IMR-90 (cell line): ENCODE measurements around the gene NCOR1. TPM values are rescaled to one million over a fixed set of nuclear protein-coding genes. Genes with fewer than 3 reads are reported as not detected.

ENCODE experiments used
- ATAC-seq: fragments of 200-7000 bp; cut with Tn5 transposase; 2 replicates; pipeline ENCODE4 v1.9.1; 2020; ENCODE audit warnings: low read depth, mild to moderate bottlenecking, moderate library complexity
- BruUV-seq: library from RNA; stranded (reverse); fragments of 400-500 nt; replicated peaks from 2 replicates; lab custom pipeline; 2021; lab: Mats Ljungman, UMichigan
- CTCF ChIA-PET: fragments of 300-600 bp; formaldehyde crosslinking; extraction: SDS; loops from one replicate; lab custom pipeline; 2021; ENCODE audit warnings: antibody characterized with exemption; lab: Yijun Ruan, JAX
- POLR2A ChIA-PET: fragments of 300-600 bp; sonication (Branson Sonifier 250); formaldehyde crosslinking; loops from one replicate; lab custom pipeline; 2022; ENCODE audit warnings: antibody characterized with exemption; ENCODE audit not compliant: unreplicated experiment; lab: Charles Lee
- DNase-seq: peaks from one replicate; pipeline ENCODE4 v3.0.0; 2013
- H2AFZ ChIP-seq: replicated peaks from 2 replicates; pipeline ENCODE3; 2013; ENCODE audit warnings: low read length, mild to moderate bottlenecking; ENCODE audit not compliant: poor library complexity
- H2AK5ac ChIP-seq: 2 replicates; pipeline ENCODE4 v1.6.1; 2013; ENCODE audit warnings: low read depth, low read length, inconsistent platforms
- H2AK9ac ChIP-seq: replicated peaks from 2 replicates; pipeline ENCODE3; 2013; ENCODE audit warnings: mild to moderate bottlenecking, low read depth, low read length, moderate library complexity; ENCODE audit not compliant: poor library complexity
- H2BK120ac ChIP-seq: 2 replicates; pipeline ENCODE4 v1.6.1; 2013; ENCODE audit warnings: low read depth, low read length, inconsistent platforms
- H2BK15ac ChIP-seq: 3 replicates; pipeline ENCODE4 v1.6.1; 2013; ENCODE audit warnings: low read depth, low read length, inconsistent platforms
- H2BK20ac ChIP-seq: 2 replicates; pipeline ENCODE4 v1.6.1; 2013; ENCODE audit warnings: low read depth, mild to moderate bottlenecking, inconsistent platforms, low read length, moderate library complexity
- H2BK5ac ChIP-seq: 2 replicates; pipeline ENCODE4 v1.6.1; 2013; ENCODE audit warnings: mild to moderate bottlenecking, low read depth, low read length, inconsistent platforms; ENCODE audit not compliant: poor library complexity, severe bottlenecking
- H3K14ac ChIP-seq: replicated peaks from 2 replicates; pipeline ENCODE4 v1.6.1; 2013; ENCODE audit warnings: low read depth, low read length, inconsistent platforms
- H3K18ac ChIP-seq: 2 replicates; pipeline ENCODE4 v1.6.1; 2013; ENCODE audit warnings: low read depth, low read length, control low read depth
- H3K23ac ChIP-seq: 2 replicates; pipeline ENCODE4 v1.6.1; 2013; ENCODE audit warnings: low read depth, low read length, inconsistent platforms
- H3K27ac ChIP-seq: 2 replicates; pipeline ENCODE4 v1.5.1; 2013; ENCODE audit warnings: mild to moderate bottlenecking, control low read depth, low read length; ENCODE audit not compliant: insufficient read depth
- H3K27me3 ChIP-seq: 2 replicates; pipeline ENCODE4 v1.6.1; 2013; ENCODE audit warnings: low read length; ENCODE audit not compliant: control insufficient read depth, insufficient read depth
- H3K36me3 ChIP-seq: 2 replicates; pipeline ENCODE4 v1.6.1; 2013; ENCODE audit warnings: low read length, mixed read lengths; ENCODE audit not compliant: control insufficient read depth, insufficient read depth
- H3K4ac ChIP-seq: 2 replicates; pipeline ENCODE4 v1.6.1; 2013; ENCODE audit warnings: low read depth, low read length, inconsistent platforms
- H3K4me1 ChIP-seq: 2 replicates; pipeline ENCODE4 v1.6.1; 2013; ENCODE audit warnings: low read length, mixed read lengths; ENCODE audit not compliant: control insufficient read depth, insufficient read depth
- H3K4me2 ChIP-seq: 2 replicates; pipeline ENCODE4 v1.6.1; 2013; ENCODE audit warnings: low read depth, mild to moderate bottlenecking, control low read depth, low read length, moderate library complexity
- H3K4me3 ChIP-seq: 2 replicates; pipeline ENCODE4 v1.5.1; 2013; ENCODE audit warnings: low read depth, mild to moderate bottlenecking, control low read depth, low read length, moderate library complexity; ENCODE audit not compliant: insufficient read depth
- H3K56ac ChIP-seq: 2 replicates; pipeline ENCODE4 v1.6.1; 2013; ENCODE audit warnings: low read length, inconsistent platforms; ENCODE audit not compliant: insufficient read depth; ENCODE audit errors: extremely low read depth
- H3K79me1 ChIP-seq, 2 experiments: 2 replicates each; pipeline ENCODE4 v1.6.1; 2013; ENCODE audit warnings: low read length in 2 of 2, inconsistent platforms in 1 of 2, low read depth in 1 of 2
- H3K9ac ChIP-seq: 2 replicates; pipeline ENCODE4 v1.6.1; 2013; ENCODE audit warnings: low read depth, low read length, control low read depth
- H3K9me1 ChIP-seq: 2 replicates; pipeline ENCODE4 v1.6.1; 2013; ENCODE audit warnings: low read length, inconsistent platforms; ENCODE audit not compliant: insufficient read depth
- H3K9me3 ChIP-seq: 2 replicates; pipeline ENCODE4 v1.6.1; 2013; ENCODE audit warnings: low read length; ENCODE audit not compliant: control insufficient read depth, insufficient read depth
- H4K20me1 ChIP-seq: 2 replicates; pipeline ENCODE4 v1.6.1; 2013; ENCODE audit warnings: low read length, inconsistent platforms; ENCODE audit not compliant: insufficient read depth
- H4K5ac ChIP-seq: 2 replicates; pipeline ENCODE4 v1.6.1; 2013; ENCODE audit warnings: mild to moderate bottlenecking, low read depth, low read length, control low read depth
- H4K8ac ChIP-seq, 2 experiments: 2 replicates each; pipeline ENCODE4 v1.6.1; 2013; ENCODE audit warnings: low read depth in 2 of 2, low read length in 2 of 2, control low read depth in 1 of 2, inconsistent platforms in 1 of 2
- H4K91ac ChIP-seq: 2 replicates; pipeline ENCODE4 v1.6.1; 2013; ENCODE audit warnings: low read depth, low read length, inconsistent platforms; ENCODE audit not compliant: insufficient read depth
- BHLHE40 ChIP-seq: fragments of 150-350 bp; IDR thresholded peaks from 2 replicates; pipeline ENCODE4 v1.6.1; 2016; ENCODE audit warnings: mild to moderate bottlenecking, low read depth, low read length
- CEBPB ChIP-seq: IDR thresholded peaks from 2 replicates; pipeline ENCODE4 v1.6.1; 2012; ENCODE audit warnings: low read depth, low read length, improper control_type of control experiment
- CHD1 ChIP-seq: IDR thresholded peaks from 2 replicates; pipeline ENCODE4 v1.6.1; 2012; ENCODE audit warnings: low read depth, low read length, improper control_type of control experiment
- CTCF ChIP-seq: conservative IDR thresholded peaks from 2 replicates; pipeline ENCODE4 v1.5.1; 2012; ENCODE audit warnings: mild to moderate bottlenecking, low read depth, low read length, improper control_type of control experiment
- FOS ChIP-seq: fragments of 150-350 bp; IDR thresholded peaks from 2 replicates; pipeline ENCODE4 v1.6.1; 2016; ENCODE audit warnings: low read depth, low read length
- MAFK ChIP-seq: IDR thresholded peaks from 2 replicates; pipeline ENCODE4 v1.6.1; 2012; ENCODE audit warnings: low read depth, low read length, improper control_type of control experiment
- MAZ ChIP-seq: IDR thresholded peaks from 2 replicates; pipeline ENCODE4 v1.6.1; 2012; ENCODE audit warnings: low read depth, mild to moderate bottlenecking, low read length, improper control_type of control experiment, moderate library complexity, borderline replicate concordance
- MXI1 ChIP-seq: IDR thresholded peaks from 2 replicates; pipeline ENCODE4 v1.6.1; 2012; ENCODE audit warnings: low read depth, mild to moderate bottlenecking, low read length, moderate library complexity, borderline replicate concordance
- POLR2A ChIP-seq: IDR thresholded peaks from 2 replicates; pipeline ENCODE4 v1.6.1; 2012; ENCODE audit warnings: mild to moderate bottlenecking, low read depth, low read length
- RAD21 ChIP-seq: IDR thresholded peaks from 2 replicates; pipeline ENCODE4 v1.6.1; 2012; ENCODE audit warnings: low read length, improper control_type of control experiment
- RCOR1 ChIP-seq: IDR thresholded peaks from 2 replicates; pipeline ENCODE4 v1.6.1; 2012; ENCODE audit warnings: mild to moderate bottlenecking, low read length, improper control_type of control experiment; ENCODE audit not compliant: insufficient replicate concordance
- USF2 ChIP-seq: fragments of 150-350 bp; IDR thresholded peaks from 2 replicates; pipeline ENCODE4 v1.6.1; 2017; ENCODE audit warnings: mild to moderate bottlenecking, antibody characterized with exemption, low read length, low read depth
- WGBS, 2 experiments: methylation state at CpG; one replicate each; pipeline versions ENCODE4 v1.1.5 to v1.1.7; 2013; ENCODE audit warnings: missing lambda C conversion rate in 2 of 2; ENCODE audit not compliant: insufficient read length in 1 of 2; ENCODE audit errors: extremely low coverage in 2 of 2; 5-methylcytosine and 5-hydroxymethylcytosine counted together
- dilution Hi-C: fragments of 300-500 bp; cut with HindIII; formaldehyde crosslinking; loops from one replicate; pipeline ENCODE4 v1.14.3; 2018; ENCODE audit warnings: low sequenced_read_pairs; ENCODE audit not compliant: unreplicated experiment
- in situ Hi-C: fragments of 300-500 bp; cut with MboI; formaldehyde crosslinking; loops from 3 replicates; pipeline ENCODE4 v1.14.3; 2019; ENCODE audit warnings: low sequenced_read_pairs, inconsistent platforms, mixed read lengths
- intact Hi-C: fragments of 100-400 bp; cut with micrococcal nuclease; formaldehyde crosslinking; loops from 2 replicates; pipeline ENCODE4 v1.10.0; 2022
- polyA plus RNA-seq, 3 experiments: library from polyadenylated mRNA; depleted of rRNA; stranded (reverse); fragments of >200 nt; gene quantifications; 2 replicates each; pipeline ENCODE4 v1.2.3, GENCODE V29; 2012; ENCODE audit warnings: low replicate concordance in 1 of 3
- total RNA-seq: library from RNA; depleted of rRNA; stranded (reverse); fragments of >200 nt; gene quantifications from 2 replicates; pipeline ENCODE4 v1.2.3, GENCODE V29; 2012
- TF ChIP-seq, protein P1 (sequence below): fragments of 150-350 bp; IDR thresholded peaks from 2 replicates; pipeline ENCODE4 v1.6.1; 2016; ENCODE audit warnings: low read depth, mild to moderate bottlenecking, low read length, moderate library complexity, borderline replicate concordance

The NCOR1 gene
- total and polyA plus RNA-seq, 2 of the 4 experiments (the other 2 are of a cell fraction), result 54.5 to 80.3 TPM

GRCh38 chr17:16217002-16217635 lies 1.8 kb upstream of the NCOR1 start, which contains the start of gene PIGL:
TSS of gene PIGL (plus strand) at chr17:16217210. CDS start at chr17:16217227, 17 bp downstream.
- H2AK5ac ChIP-seq, result peak within 1 kb of the TSS; percentile 99
- no peaks in the 10 kb centered on the region for H3K27me3 ChIP-seq
- peak within 1 kb of the TSS; percentile 90 for H3K4me2 ChIP-seq
- peak within 1 kb of the TSS; percentile 87 for H3K27ac ChIP-seq
- intact Hi-C loops, result loop anchor here (5.0 kb wide), 1 partner anchor 135 kb away; the partner anchor contains the start of gene CENPV
- peak within 1 kb of the TSS; percentile 96 for H4K91ac ChIP-seq
- ChIA-PET POLR2A (interaction anchor here (0.5 kb wide), 1 partner anchor 44 kb away, joined by 4 read pairs; no protein-coding TSS in a partner anchor), CTCF (interaction anchor here (1.8 kb wide), 1 partner anchor 88 kb away, joined by 5 read pairs; no protein-coding TSS in a partner anchor)
- H3K56ac ChIP-seq, result peak within 1 kb of the TSS; percentile 54
- peak within 1 kb of the TSS; percentile 99 for H2AK9ac ChIP-seq
- peak within 1 kb of the TSS; percentile 48; the same call in 2 of the 3 replicates for H2BK15ac ChIP-seq
- in situ Hi-C loops, result no loop called here
- 2% methylated on average over 15 of the region's 29 CpGs; no CpG with 5 or more reads in 1 of the 2 experiments for WGBS, 2 experiments
- H4K20me1 ChIP-seq, result peaks cover 22% of the 10 kb centered on the region
- peak within 1 kb of the TSS; percentile 99 for H2AFZ ChIP-seq
- H3K79me1 ChIP-seq, result peaks cover 13 to 33% of the 10 kb centered on the region in 2 experiments; a peak in 3 of 4 replicates
- H3K9me3 ChIP-seq, result no peaks in the 10 kb centered on the region
- H3K9ac ChIP-seq, result peak within 1 kb of the TSS; percentile 85
- H3K18ac ChIP-seq, result peak within 1 kb of the TSS; percentile 52
- dilution Hi-C loops, result no loop called here
- TF ChIP-seq CTCF (no peak), RAD21 (peak; percentile 29), POLR2A (peak; percentile 81), FOS (no peak), RCOR1 (peak; percentile 68), USF2 (no peak), BHLHE40 (no peak), MAFK (no peak), MAZ (no peak; the same call in 1 of the 2 replicates), CEBPB (no peak), MXI1 (peak; percentile 85), CHD1 (no peak)
- TF ChIP-seq, protein P1, sequence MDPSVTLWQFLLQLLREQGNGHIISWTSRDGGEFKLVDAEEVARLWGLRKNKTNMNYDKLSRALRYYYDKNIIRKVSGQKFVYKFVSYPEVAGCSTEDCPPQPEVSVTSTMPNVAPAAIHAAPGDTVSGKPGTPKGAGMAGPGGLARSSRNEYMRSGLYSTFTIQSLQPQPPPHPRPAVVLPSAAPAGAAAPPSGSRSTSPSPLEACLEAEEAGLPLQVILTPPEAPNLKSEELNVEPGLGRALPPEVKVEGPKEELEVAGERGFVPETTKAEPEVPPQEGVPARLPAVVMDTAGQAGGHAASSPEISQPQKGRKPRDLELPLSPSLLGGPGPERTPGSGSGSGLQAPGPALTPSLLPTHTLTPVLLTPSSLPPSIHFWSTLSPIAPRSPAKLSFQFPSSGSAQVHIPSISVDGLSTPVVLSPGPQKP, result no peak
- DNase-seq, result peak; percentile 95
- peak within 1 kb of the TSS; percentile 94 for H4K5ac ChIP-seq
- H3K4ac ChIP-seq, result peak within 1 kb of the TSS; percentile 99
- H4K8ac ChIP-seq, result peak within 1 kb of the TSS; percentile 98 to 100
- ATAC-seq, result peak; percentile 57
- no TSS peak for BruUV-seq
- peaks cover 6% of the 10 kb centered on the region for H3K4me1 ChIP-seq
- peak within 1 kb of the TSS; percentile 92 for H3K23ac ChIP-seq
- peak within 1 kb of the TSS; percentile 22; the same call in 1 of the 2 replicates for H2BK20ac ChIP-seq
- peak within 1 kb of the TSS; percentile 95 for H3K14ac ChIP-seq
- H3K36me3 ChIP-seq, result no peaks in the 10 kb centered on the region
- H3K9me1 ChIP-seq, result 0 out of 2 replicates have a peak, but pooled peaks cover 3% of the 10 kb centered on the region
- peak within 1 kb of the TSS; percentile 96 for H2BK5ac ChIP-seq
- peak within 1 kb of the TSS; percentile 89 for H3K4me3 ChIP-seq
- peak within 1 kb of the TSS; percentile 76 for H2BK120ac ChIP-seq
